ENCODE measurements around the gene CMIP.

The CMIP gene

GRCh38 chr16:81745704-81746558, 301.3 kb downstream of the CMIP start:
- peak; percentile 47 for DNase-seq (ENCODE audit: low read depth)
- H3K4me3 ChIP-seq (ENCODE audit: low read length), result peak overlapping the region; percentile 41
- no peak for TF ChIP-seq CTCF (IDR thresholded peaks at IDR 0.05; ENCODE audit: insufficient read depth, low read depth, low read length, missing control alignments)

GRCh38 chr16:81746566-81746965, 302.0 kb downstream of the CMIP start:
- peak overlapping the region; percentile 41 for H3K4me3 ChIP-seq (ENCODE audit: low read length)
- no peak for DNase-seq (ENCODE audit: low read depth)
- no peak for TF ChIP-seq CTCF (IDR thresholded peaks at IDR 0.05; ENCODE audit: insufficient read depth, low read depth, low read length, missing control alignments)

GRCh38 chr16:81748476-81749198, 304.0 kb downstream of the CMIP start:
- DNase-seq (ENCODE audit: low read depth), result no peak
- H3K4me3 ChIP-seq (ENCODE audit: low read length), result no peak overlapping the region
- no peak for TF ChIP-seq CTCF (IDR thresholded peaks at IDR 0.05; ENCODE audit: insufficient read depth, low read depth, low read length, missing control alignments)

GRCh38 chr16:81752225-81752875, 307.7 kb downstream of the CMIP start:
- TF ChIP-seq CTCF (IDR thresholded peaks at IDR 0.05; ENCODE audit: insufficient read depth, low read depth, low read length, missing control alignments), result no peak
- DNase-seq (ENCODE audit: low read depth), result no peak
- no peak overlapping the region for H3K4me3 ChIP-seq (ENCODE audit: low read length)

GRCh38 chr16:81752876-81753227, 308.2 kb downstream of the CMIP start:
- H3K4me3 ChIP-seq (ENCODE audit: low read length), result no peak overlapping the region
- no peak for DNase-seq (ENCODE audit: low read depth)
- TF ChIP-seq CTCF (IDR thresholded peaks at IDR 0.05; ENCODE audit: insufficient read depth, low read depth, low read length, missing control alignments), result no peak

- DNase-seq (ENCODE audit: low read depth), result no peak
- H3K4me3 ChIP-seq (ENCODE audit: low read length), result no peak overlapping the region
- TF ChIP-seq CTCF (IDR thresholded peaks at IDR 0.05; ENCODE audit: insufficient read depth, low read depth, low read length, missing control alignments), result no peak
Measured at GRCh38 chr16:81754858-81755257, 310.2 kb downstream of the CMIP start.
